HG02610 (cell line): ENCODE results near the gene FLAD1.
"Not testable (repeated sequence)": the region's sequence is repeated elsewhere in the genome, so short reads cannot be mapped to it uniquely, and the experiment has no call there.

Source experiments
- ATAC-seq: cut with Tn5 transposase; IDR thresholded peaks from one replicate; pipeline ENCODE4 v1.9.1; 2021; ENCODE audit warnings: mild to moderate bottlenecking, moderate library complexity; ENCODE audit not compliant: unreplicated experiment

The FLAD1 gene

GRCh38 chr1:154967331-154967950 is 15.7 kb upstream of the FLAD1 start:
- no peak for ATAC-seq

GRCh38 chr1:154968731-154969130 is 14.4 kb upstream of the FLAD1 start:
- ATAC-seq, result no peak

- ATAC-seq, result no peak
Measured at GRCh38 chr1:154969246-154969645, 13.9 kb upstream of the FLAD1 start.

GRCh38 chr1:154969860-154970452 is 13.2 kb upstream of the FLAD1 start:
- ATAC-seq, result no peak

GRCh38 chr1:154970631-154971340 is 12.4 kb upstream of the FLAD1 start, which contains the start of gene SHC1:
TSS of gene SHC1 (minus strand) at chr1:154970747. CDS start at chr1:154970526, 221 bp downstream.
- ATAC-seq, result peak; percentile 32

GRCh38 chr1:154971341-154971998 is 11.7 kb upstream of the FLAD1 start:
- no peak for ATAC-seq

GRCh38 chr1:154972213-154972516 is 11.0 kb upstream of the FLAD1 start:
- no peak for ATAC-seq

- ATAC-seq, result no peak
Measured at GRCh38 chr1:154972517-154973343, 10.4 kb upstream of the FLAD1 start.

GRCh38 chr1:154973344-154974101 is 9.6 kb upstream of the FLAD1 start:
- ATAC-seq, result peak; percentile 9

GRCh38 chr1:154974102-154974807 is 8.9 kb upstream of the FLAD1 start, which contains the start of gene CKS1B:
TSS of gene CKS1B (plus strand) at chr1:154974681. CDS start at chr1:154974746, 65 bp downstream.
- peak; percentile 71 for ATAC-seq

- peak; percentile 32 for ATAC-seq
Measured at GRCh38 chr1:154974808-154975408, 8.2 kb upstream of the FLAD1 start.

GRCh38 chr1:154975409-154976059 is 7.6 kb upstream of the FLAD1 start:
- ATAC-seq, result no peak

GRCh38 chr1:154977762-154978161 is 5.4 kb upstream of the FLAD1 start:
- not testable (repeated sequence) for ATAC-seq

- no peak for ATAC-seq
Measured at GRCh38 chr1:154978360-154978759, 4.8 kb upstream of the FLAD1 start.

GRCh38 chr1:154982341-154982740 is 803 bp upstream of the FLAD1 start:
- ATAC-seq, result no peak

GRCh38 chr1:154983776-154984466 is 777 bp downstream of the FLAD1 start:
- ATAC-seq, result no peak

GRCh38 chr1:154986736-154987135 is 3.6 kb downstream of the FLAD1 start:
- ATAC-seq, result not testable (repeated sequence)

- no peak for ATAC-seq
Measured at GRCh38 chr1:154987326-154987725, 4.2 kb downstream of the FLAD1 start.
